22Rv1 (cell line): ENCODE data around the gene OR2M5.

Experiments
- ZFX ChIP-seq: fragments of 450-650 bp; IDR thresholded peaks from 2 replicates; pipeline ENCODE4 v1.6.1; 2017; ENCODE audit warnings: antibody characterized with exemption, borderline replicate concordance
- TF ChIP-seq, protein P1 (sequence below): fragments of 450-650 bp; IDR thresholded peaks from 2 replicates; pipeline ENCODE4 v1.5.1; 2017; ENCODE audit warnings: mild to moderate bottlenecking

DNA sequence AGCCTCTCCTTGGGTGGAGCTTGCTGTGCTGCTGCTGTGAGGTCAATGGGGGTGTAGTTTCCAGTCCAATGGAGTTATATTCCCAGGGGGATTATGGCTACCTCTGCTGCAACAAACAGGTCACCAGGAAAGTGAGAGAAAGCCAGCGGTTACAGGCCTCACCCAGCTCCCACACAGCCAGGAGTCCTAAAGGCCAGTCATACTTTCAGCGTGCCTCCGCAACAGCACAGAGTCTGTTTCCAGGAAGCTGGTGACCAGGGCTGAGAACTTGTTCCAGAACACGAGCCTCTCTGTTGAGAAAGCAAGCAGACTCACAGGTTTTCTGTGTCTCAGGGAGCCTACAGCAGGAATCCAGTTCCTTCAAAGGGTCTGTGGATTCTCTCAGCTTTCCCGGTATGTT is 17.3 kb upstream of the OR2M5 start:
- TF ChIP-seq, protein P1, sequence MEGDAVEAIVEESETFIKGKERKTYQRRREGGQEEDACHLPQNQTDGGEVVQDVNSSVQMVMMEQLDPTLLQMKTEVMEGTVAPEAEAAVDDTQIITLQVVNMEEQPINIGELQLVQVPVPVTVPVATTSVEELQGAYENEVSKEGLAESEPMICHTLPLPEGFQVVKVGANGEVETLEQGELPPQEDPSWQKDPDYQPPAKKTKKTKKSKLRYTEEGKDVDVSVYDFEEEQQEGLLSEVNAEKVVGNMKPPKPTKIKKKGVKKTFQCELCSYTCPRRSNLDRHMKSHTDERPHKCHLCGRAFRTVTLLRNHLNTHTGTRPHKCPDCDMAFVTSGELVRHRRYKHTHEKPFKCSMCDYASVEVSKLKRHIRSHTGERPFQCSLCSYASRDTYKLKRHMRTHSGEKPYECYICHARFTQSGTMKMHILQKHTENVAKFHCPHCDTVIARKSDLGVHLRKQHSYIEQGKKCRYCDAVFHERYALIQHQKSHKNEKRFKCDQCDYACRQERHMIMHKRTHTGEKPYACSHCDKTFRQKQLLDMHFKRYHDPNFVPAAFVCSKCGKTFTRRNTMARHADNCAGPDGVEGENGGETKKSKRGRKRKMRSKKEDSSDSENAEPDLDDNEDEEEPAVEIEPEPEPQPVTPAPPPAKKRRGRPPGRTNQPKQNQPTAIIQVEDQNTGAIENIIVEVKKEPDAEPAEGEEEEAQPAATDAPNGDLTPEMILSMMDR: no peak
- no peak for TF ChIP-seq ZFX
